MCF 10A (cell line): ENCODE measurements around the gene COG5. TPM values are rescaled to one million over a fixed set of nuclear protein-coding genes. Genes with fewer than 3 reads are reported as not detected.

ENCODE experiments used
- BruUV-seq: library from RNA; stranded (reverse); fragments of 400-500 nt; replicated peaks from 2 replicates; lab custom pipeline; 2021; lab: Mats Ljungman, UMichigan
- CTCF ChIA-PET: fragments of 300-600 bp; sonication (Branson Sonifier 250); formaldehyde crosslinking; extraction: SDS; loops from one replicate; lab custom pipeline; 2021; ENCODE audit warnings: antibody characterized with exemption, inconsistent platforms; lab: Yijun Ruan, JAX
- POLR2A ChIA-PET: fragments of 300-600, 350-650 bp; sonication (Branson Sonifier 250); formaldehyde crosslinking; extraction: SDS; loops from one replicate; lab custom pipeline; 2020; ENCODE audit warnings: antibody characterized with exemption, inconsistent platforms; lab: Yijun Ruan, JAX
- DNase-seq: peaks from one replicate; pipeline ENCODE4 v3.0.0-alpha.2; 2018; ENCODE audit not compliant: unreplicated experiment
- H3K27ac Mint-ChIP-seq: one replicate; pipeline ENCODE4 v1.8.0; 2022; ENCODE audit warnings: mild to moderate bottlenecking, low read depth, mixed read lengths; ENCODE audit not compliant: unreplicated experiment
- H3K27me3 Mint-ChIP-seq: one replicate; pipeline ENCODE4 v1.8.0; 2022; ENCODE audit warnings: mixed read lengths; ENCODE audit not compliant: insufficient read depth, unreplicated experiment
- H3K36me3 Mint-ChIP-seq: one replicate; pipeline ENCODE4 v1.8.0; 2022; ENCODE audit warnings: mild to moderate bottlenecking, moderate library complexity, mixed read lengths; ENCODE audit not compliant: insufficient read depth, unreplicated experiment
- H3K4me1 Mint-ChIP-seq: one replicate; pipeline ENCODE4 v1.8.0; 2022; ENCODE audit warnings: mixed read lengths; ENCODE audit not compliant: insufficient read depth, unreplicated experiment
- H3K4me3 Mint-ChIP-seq: one replicate; pipeline ENCODE4 v1.8.0; 2022; ENCODE audit warnings: mild to moderate bottlenecking, moderate library complexity, mixed read lengths; ENCODE audit not compliant: unreplicated experiment
- H3K9me3 Mint-ChIP-seq: one replicate; pipeline ENCODE4 v1.8.0; 2022; ENCODE audit warnings: mixed read lengths; ENCODE audit not compliant: unreplicated experiment
- intact Hi-C: fragments of 100-400 bp; cut with micrococcal nuclease; formaldehyde crosslinking; loops from 2 replicates; pipeline ENCODE4 v1.14.1; 2022
- total RNA-seq: library from RNA; stranded (reverse); gene quantifications from 2 replicates; pipeline ENCODE4 v1.2.3, GENCODE V29; 2022
- TF ChIP-seq, protein P1 (sequence below): fragments of 200-600 bp; IDR thresholded peaks from one replicate; pipeline ENCODE4 v1.8.0; 2022; ENCODE audit warnings: antibody characterized with exemption, mild to moderate bottlenecking; ENCODE audit not compliant: unreplicated experiment

COG5 gene
- total RNA-seq, 1 experiment from 2014 or later = 40.3 TPM

DNA sequence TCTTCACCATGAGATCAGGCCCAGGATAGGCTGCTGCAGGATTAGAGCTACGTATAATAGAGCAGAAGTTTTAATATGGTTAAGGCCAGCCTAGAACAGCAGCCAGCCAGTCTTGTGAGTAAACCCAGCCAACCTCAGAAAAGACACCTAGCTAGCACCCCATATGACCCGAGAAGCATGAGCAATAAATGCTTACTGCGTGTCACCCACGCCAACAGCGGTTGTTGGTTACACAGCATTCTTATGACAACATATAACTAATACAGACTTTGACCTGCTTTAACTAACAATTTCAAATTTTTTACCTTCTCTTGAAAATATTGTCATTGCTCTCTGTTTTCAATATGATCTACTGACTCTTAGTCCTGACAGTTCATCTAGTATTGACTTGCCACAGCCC, 289.2 kb downstream of the COG5 start:
- Mint-ChIP-seq H3K27ac (no peak overlapping the region), H3K4me1 (no peaks in the 10 kb centered on the region), H3K4me3 (no peak overlapping the region), H3K36me3 (peaks cover 12% of the 10 kb centered on the region), H3K27me3 (no peaks in the 10 kb centered on the region), H3K9me3 (no peaks in the 10 kb centered on the region)
- POLR2A ChIA-PET = interaction anchor here (0.7 kb wide), 1 partner anchor 95 kb away, joined by 4 read pairs; no protein-coding TSS in a partner anchor
- intact Hi-C loops = no loop called here
- BruUV-seq = no TSS peak
- CTCF ChIA-PET = interaction anchor here (1.4 kb wide), 1 partner anchor 12 kb away, joined by 3 read pairs; no protein-coding TSS in a partner anchor
- DNase-seq = no peak
- TF ChIP-seq, protein P1, sequence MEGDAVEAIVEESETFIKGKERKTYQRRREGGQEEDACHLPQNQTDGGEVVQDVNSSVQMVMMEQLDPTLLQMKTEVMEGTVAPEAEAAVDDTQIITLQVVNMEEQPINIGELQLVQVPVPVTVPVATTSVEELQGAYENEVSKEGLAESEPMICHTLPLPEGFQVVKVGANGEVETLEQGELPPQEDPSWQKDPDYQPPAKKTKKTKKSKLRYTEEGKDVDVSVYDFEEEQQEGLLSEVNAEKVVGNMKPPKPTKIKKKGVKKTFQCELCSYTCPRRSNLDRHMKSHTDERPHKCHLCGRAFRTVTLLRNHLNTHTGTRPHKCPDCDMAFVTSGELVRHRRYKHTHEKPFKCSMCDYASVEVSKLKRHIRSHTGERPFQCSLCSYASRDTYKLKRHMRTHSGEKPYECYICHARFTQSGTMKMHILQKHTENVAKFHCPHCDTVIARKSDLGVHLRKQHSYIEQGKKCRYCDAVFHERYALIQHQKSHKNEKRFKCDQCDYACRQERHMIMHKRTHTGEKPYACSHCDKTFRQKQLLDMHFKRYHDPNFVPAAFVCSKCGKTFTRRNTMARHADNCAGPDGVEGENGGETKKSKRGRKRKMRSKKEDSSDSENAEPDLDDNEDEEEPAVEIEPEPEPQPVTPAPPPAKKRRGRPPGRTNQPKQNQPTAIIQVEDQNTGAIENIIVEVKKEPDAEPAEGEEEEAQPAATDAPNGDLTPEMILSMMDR = no peak

DNA sequence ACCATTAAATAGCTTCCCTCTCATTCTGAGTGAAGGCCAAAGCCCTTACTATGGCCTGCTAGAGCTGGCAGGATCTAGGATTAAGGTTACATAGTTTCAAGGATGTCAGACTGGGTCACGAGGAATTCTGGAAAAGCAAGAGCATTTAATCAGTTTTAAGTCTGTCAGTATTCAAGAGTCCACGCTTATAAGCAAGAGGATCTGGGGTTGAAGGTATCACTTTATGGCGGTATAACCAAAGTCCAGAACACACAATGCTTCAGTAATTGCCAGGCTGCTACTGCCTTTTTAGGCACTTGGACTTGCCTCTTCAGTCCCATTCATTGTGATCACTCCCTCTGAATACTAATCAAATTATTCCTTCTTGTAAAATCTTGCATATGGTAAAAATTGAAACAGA, 293.9 kb downstream of the COG5 start:
- H3K9me3 Mint-ChIP-seq = no peaks in the 10 kb centered on the region
- TF ChIP-seq, protein P1 = no peak
- peaks cover 8% of the 10 kb centered on the region for H3K36me3 Mint-ChIP-seq
- H3K4me3 Mint-ChIP-seq = no peak overlapping the region
- no peak overlapping the region for H3K27ac Mint-ChIP-seq
- ChIA-PET CTCF (no interaction called here), POLR2A (interaction anchor here (0.6 to 0.8 kb wide), 2 partner anchors 61 to 244 kb away, joined by 3 read pairs; no protein-coding TSS in a partner anchor)
- no peaks in the 10 kb centered on the region for H3K4me1 Mint-ChIP-seq
- no peak for DNase-seq
- intact Hi-C loops = no loop called here
- BruUV-seq = no TSS peak
- H3K27me3 Mint-ChIP-seq = no peaks in the 10 kb centered on the region

DNA sequence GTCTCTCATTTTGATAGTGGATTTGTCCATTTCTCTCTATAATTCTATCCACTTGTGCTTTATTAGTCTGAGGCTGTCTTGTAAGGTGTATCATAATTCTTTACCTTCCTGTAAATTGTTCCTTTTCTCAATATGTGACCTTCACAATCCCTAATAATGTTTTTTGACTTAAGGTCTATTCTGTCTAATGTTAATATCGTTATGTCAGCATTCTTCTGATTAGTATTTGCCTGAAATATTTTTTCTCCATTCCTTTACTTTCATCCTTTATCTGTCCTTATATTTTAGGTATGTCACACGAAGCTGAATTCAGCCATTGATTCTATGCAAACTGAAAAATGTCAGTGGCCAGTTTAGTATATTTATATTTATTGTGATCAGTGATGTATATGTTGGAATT, 295.1 kb downstream of the COG5 start:
- no peak overlapping the region for H3K4me3 Mint-ChIP-seq
- TF ChIP-seq, protein P1 = no peak
- BruUV-seq = no TSS peak
- no peaks in the 10 kb centered on the region for H3K9me3 Mint-ChIP-seq
- H3K27me3 Mint-ChIP-seq = no peaks in the 10 kb centered on the region
- ChIA-PET CTCF (no interaction called here), POLR2A (no interaction called here)
- intact Hi-C loops = no loop called here
- H3K4me1 Mint-ChIP-seq = no peaks in the 10 kb centered on the region
- no peak overlapping the region for H3K27ac Mint-ChIP-seq
- H3K36me3 Mint-ChIP-seq = peaks cover 6% of the 10 kb centered on the region
- DNase-seq = no peak

DNA sequence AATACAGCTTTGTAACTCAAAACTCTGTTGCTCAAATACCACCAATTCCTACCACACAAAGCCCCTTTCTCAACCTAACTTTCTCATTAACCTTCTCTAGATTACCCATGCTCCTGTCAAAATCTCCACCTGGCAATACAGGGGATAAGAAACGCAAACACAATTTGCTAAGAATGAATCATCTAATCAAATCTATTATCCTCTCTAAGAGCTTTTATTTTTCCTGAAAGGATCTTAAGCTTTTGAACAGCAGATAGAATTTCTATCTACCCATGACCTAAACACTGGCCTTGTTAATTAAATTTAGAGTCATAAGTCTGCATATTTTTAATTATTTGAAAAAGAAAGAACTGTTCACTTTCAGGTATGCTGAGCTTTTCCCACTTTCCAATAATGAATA, 296.6 kb downstream of the COG5 start:
- ChIA-PET CTCF (interaction anchor here (1.0 to 1.3 kb wide), 3 partner anchors 10 to 56 kb away, joined by 3 to 4 read pairs (median 3); no protein-coding TSS in a partner anchor), POLR2A (interaction anchor here (0.5 kb wide), 1 partner anchor 8 kb away, joined by 3 read pairs; no protein-coding TSS in a partner anchor)
- Mint-ChIP-seq H3K27ac (no peak overlapping the region), H3K9me3 (no peaks in the 10 kb centered on the region), H3K4me1 (no peaks in the 10 kb centered on the region), H3K36me3 (peaks cover 2% of the 10 kb centered on the region), H3K4me3 (no peak overlapping the region), H3K27me3 (no peaks in the 10 kb centered on the region)
- intact Hi-C loops = no loop called here
- TF ChIP-seq, protein P1 = no peak
- BruUV-seq = no TSS peak
- DNase-seq = no peak
